HUES64 (cell line): ENCODE data around the gene PYGM.

ENCODE experiments used
- H3K27ac ChIP-seq: 2 replicates; pipeline ENCODE4 v1.7.0; 2013; ENCODE audit warnings: low read depth, low read length, inconsistent platforms
- H3K27me3 ChIP-seq: 2 replicates; pipeline ENCODE4 v1.6.1; 2013; ENCODE audit warnings: mild to moderate bottlenecking, low read length; ENCODE audit not compliant: insufficient read depth
- H3K36me3 ChIP-seq: 2 replicates; pipeline ENCODE4 v1.6.1; 2013; ENCODE audit warnings: mild to moderate bottlenecking, low read length; ENCODE audit not compliant: insufficient read depth
- H3K4me1 ChIP-seq: 2 replicates; pipeline ENCODE4 v1.6.1; 2013; ENCODE audit warnings: mild to moderate bottlenecking, low read length, moderate library complexity; ENCODE audit not compliant: insufficient read depth
- H3K4me3 ChIP-seq: 2 replicates; pipeline ENCODE4 v1.5.1; 2013; ENCODE audit warnings: mild to moderate bottlenecking, low read length, moderate library complexity
- H3K9ac ChIP-seq: 2 replicates; pipeline ENCODE4 v1.6.1; 2013; ENCODE audit warnings: mild to moderate bottlenecking, low read depth, low read length
- H3K9me3 ChIP-seq: 2 replicates; pipeline ENCODE4 v1.6.1; 2013; ENCODE audit warnings: low read depth, low read length; ENCODE audit not compliant: insufficient read depth
- WGBS: fragments of 150-250, 120-280 bp; methylation state at CpG from one replicate; pipeline ENCODE4 v1.1.7; 2013; ENCODE audit warnings: missing lambda C conversion rate; 5-methylcytosine and 5-hydroxymethylcytosine counted together

PYGM gene

DNA sequence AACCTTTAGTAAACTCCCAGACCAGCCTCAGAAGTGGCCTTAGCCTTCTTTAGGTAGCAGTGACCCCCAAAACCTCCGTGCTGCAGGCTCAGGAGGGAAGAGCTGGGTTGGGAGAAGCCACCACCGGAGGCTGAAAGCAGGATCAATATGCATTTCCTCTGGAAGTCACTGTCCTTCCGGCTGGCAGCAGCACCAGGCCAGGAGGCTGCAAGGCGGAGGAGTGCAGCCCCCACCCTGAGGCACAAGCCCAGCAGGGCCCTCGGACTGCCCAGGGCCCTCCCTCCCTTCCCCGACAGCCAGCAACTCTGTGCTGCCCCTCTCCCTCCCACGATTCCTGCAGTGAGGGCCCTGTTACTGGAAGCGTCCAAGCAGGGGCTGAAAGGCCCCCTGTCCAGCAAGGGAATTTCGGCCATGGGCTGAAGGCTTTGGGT lies 33.5 kb downstream of the PYGM start:
- no peaks in the 10 kb centered on the region for H3K36me3 ChIP-seq
- no peaks in the 10 kb centered on the region for H3K9me3 ChIP-seq
- WGBS = 24% methylated on average over 9 of the region's 9 CpGs
- H3K4me1 ChIP-seq = peaks cover 34% of the 10 kb centered on the region
- H3K27ac ChIP-seq = 0 out of 2 replicates have a peak overlapping the region, but pooled peaks have one; percentile 36
- H3K9ac ChIP-seq = no peak overlapping the region
- no peak overlapping the region for H3K4me3 ChIP-seq
- H3K27me3 ChIP-seq = peaks cover 14% of the 10 kb centered on the region

- Histone ChIP-seq H3K27ac (no peak overlapping the region), H3K4me1 (peaks cover 30% of the 10 kb centered on the region), H3K4me3 (no peak overlapping the region), H3K9me3 (no peaks in the 10 kb centered on the region), H3K9ac (no peak overlapping the region), H3K36me3 (no peaks in the 10 kb centered on the region), H3K27me3 (peaks cover 26% of the 10 kb centered on the region)
- 85% methylated on average over 7 of the region's 7 CpGs for WGBS
Measured at GRCh38 chr11:64724863-64725532, 34.8 kb downstream of the PYGM start.

GRCh38 chr11:64723907-64724862 lies 35.6 kb downstream of the PYGM start:
- Histone ChIP-seq H3K27me3 (peaks cover 29% of the 10 kb centered on the region), H3K4me3 (no peak overlapping the region), H3K27ac (no peak overlapping the region), H3K4me1 (peaks cover 26% of the 10 kb centered on the region), H3K9ac (no peak overlapping the region), H3K9me3 (no peaks in the 10 kb centered on the region), H3K36me3 (no peaks in the 10 kb centered on the region)
- WGBS = 76% methylated on average over 9 of the region's 9 CpGs

- 4% methylated on average over 66 of the region's 66 CpGs for WGBS
- peak within 1 kb of the TSS; percentile 60; the same call in 1 of the 2 replicates for H3K27ac ChIP-seq
- peaks cover 29% of the 10 kb centered on the region for H3K27me3 ChIP-seq
Measured at GRCh38 chr11:64723117-64723906, 36.5 kb downstream of the PYGM start, which contains the start of gene NRXN2. Gene NRXN2 (minus strand): TSS chr11:64723197. CDS start chr11:64713699, 9,498 bp downstream.

GRCh38 chr11:64722141-64723065 lies 37.4 kb downstream of the PYGM start:
- H3K27me3 ChIP-seq = peaks cover 30% of the 10 kb centered on the region
- H3K27ac ChIP-seq = no peak overlapping the region
- H3K9ac ChIP-seq = no peak overlapping the region
- no peaks in the 10 kb centered on the region for H3K9me3 ChIP-seq
- H3K4me3 ChIP-seq = no peak overlapping the region
- WGBS = 21% methylated on average over 22 of the region's 36 CpGs
- H3K4me1 ChIP-seq = peaks cover 26% of the 10 kb centered on the region
- no peaks in the 10 kb centered on the region for H3K36me3 ChIP-seq

More at GRCh38 chr11:64723117-64723906, 36.5 kb downstream of the PYGM start, which contains the start of gene NRXN2:
- Histone ChIP-seq H3K4me1 (peaks cover 26% of the 10 kb centered on the region), H3K9ac (peak within 1 kb of the TSS; percentile 73), H3K4me3 (peak within 1 kb of the TSS; percentile 67), H3K36me3 (no peaks in the 10 kb centered on the region), H3K9me3 (no peaks in the 10 kb centered on the region)

- peaks cover 22% of the 10 kb centered on the region for H3K4me1 ChIP-seq
- H3K9ac ChIP-seq = no peak overlapping the region
- no peak overlapping the region for H3K4me3 ChIP-seq
- 48% methylated on average over 3 of the region's 3 CpGs for WGBS
- peaks cover 37% of the 10 kb centered on the region for H3K27me3 ChIP-seq
- no peak overlapping the region for H3K27ac ChIP-seq
- H3K9me3 ChIP-seq = no peaks in the 10 kb centered on the region
- H3K36me3 ChIP-seq = no peaks in the 10 kb centered on the region
Measured at GRCh38 chr11:64721359-64721699, 38.4 kb downstream of the PYGM start.

DNA sequence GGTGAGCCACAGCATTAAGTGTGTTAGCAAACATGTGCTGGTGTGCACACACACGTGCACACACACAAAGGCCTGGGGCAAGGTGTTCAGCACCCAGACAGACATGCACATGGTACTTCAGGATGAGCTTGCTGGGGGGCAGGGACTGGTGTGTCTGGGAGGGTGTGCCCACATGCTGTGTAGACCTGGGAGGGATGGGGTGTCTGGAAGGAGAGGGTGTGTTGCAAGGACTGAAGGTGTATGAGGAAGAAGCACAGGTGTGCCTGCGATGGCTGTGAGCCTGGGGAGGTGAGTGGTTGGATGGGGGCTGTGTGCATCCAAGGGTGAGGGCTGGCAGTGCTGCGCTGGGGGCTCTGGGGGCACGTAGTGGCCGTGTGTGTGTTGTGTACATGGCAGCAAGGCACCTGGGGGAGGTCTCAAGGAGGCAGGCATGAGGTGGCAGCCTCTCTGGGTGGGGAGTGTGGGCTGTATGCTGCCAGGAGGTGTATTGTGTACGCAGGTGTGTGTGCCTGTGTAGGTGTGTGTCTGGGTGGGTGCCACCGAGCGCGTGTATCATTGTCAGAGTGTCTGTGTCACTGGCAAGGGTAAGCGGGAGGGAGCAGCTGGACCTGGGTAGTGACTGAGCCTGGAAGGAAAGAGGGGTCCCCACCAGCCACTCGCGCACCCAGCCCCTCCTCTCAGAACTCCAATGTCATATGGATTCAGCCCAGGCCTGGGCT lies 39.0 kb downstream of the PYGM start:
- Histone ChIP-seq H3K4me3 (no peak overlapping the region), H3K9ac (no peak overlapping the region), H3K9me3 (no peaks in the 10 kb centered on the region), H3K4me1 (peaks cover 16% of the 10 kb centered on the region), H3K27me3 (peaks cover 39% of the 10 kb centered on the region), H3K27ac (no peak overlapping the region), H3K36me3 (no peaks in the 10 kb centered on the region)
- WGBS = 85% methylated on average over 12 of the region's 12 CpGs

DNA sequence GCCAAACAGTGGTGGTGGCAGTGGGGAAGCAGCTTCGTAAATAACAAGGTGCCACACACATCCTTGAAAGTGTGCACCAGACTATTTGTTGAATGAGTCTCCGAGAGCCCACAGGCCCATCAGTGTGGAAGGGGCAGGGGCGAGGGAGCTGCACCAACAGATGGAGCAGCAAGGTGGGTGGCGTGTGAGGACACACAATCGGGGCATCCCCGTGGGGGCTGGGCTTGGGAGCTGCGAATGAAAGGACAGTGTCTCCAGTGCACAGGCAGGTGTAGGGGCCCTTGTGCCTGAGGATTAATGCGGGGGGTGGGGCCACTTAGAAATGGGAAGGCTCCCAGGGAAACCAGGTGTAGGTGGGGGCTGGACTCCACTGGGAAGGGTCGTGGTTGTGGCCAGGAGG lies 39.6 kb downstream of the PYGM start:
- Histone ChIP-seq H3K4me3 (no peak overlapping the region), H3K9ac (no peak overlapping the region), H3K36me3 (no peaks in the 10 kb centered on the region), H3K27me3 (peaks cover 45% of the 10 kb centered on the region), H3K27ac (no peak overlapping the region), H3K4me1 (peaks cover 12% of the 10 kb centered on the region), H3K9me3 (no peaks in the 10 kb centered on the region)
- 77% methylated on average over 9 of the region's 9 CpGs for WGBS

- no peak overlapping the region for H3K4me3 ChIP-seq
- WGBS = 89% methylated on average over 10 of the region's 10 CpGs
- no peaks in the 10 kb centered on the region for H3K36me3 ChIP-seq
- H3K9ac ChIP-seq = no peak overlapping the region
- peaks cover 53% of the 10 kb centered on the region for H3K27me3 ChIP-seq
- peaks cover 7% of the 10 kb centered on the region for H3K4me1 ChIP-seq
- H3K9me3 ChIP-seq = no peaks in the 10 kb centered on the region
- H3K27ac ChIP-seq = no peak overlapping the region
Measured at GRCh38 chr11:64719406-64719805, 40.4 kb downstream of the PYGM start.

DNA sequence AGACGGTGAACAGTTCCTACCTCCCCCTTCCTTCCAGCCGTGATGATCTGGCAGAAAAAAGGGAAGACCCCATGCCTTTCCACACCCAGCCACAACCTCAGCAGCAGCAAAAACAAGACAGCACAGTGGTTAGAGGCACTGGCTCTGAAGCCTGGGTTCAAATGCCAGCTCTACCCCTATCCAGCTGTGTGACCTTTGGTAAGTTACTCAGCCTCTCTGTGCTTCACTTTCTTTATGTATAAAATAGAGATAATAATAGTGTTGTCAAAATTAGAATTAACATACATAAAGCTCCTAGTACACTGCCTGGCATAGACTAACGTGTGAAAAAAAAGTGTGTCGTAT lies 41.0 kb downstream of the PYGM start:
- Histone ChIP-seq H3K27me3 (peaks cover 60% of the 10 kb centered on the region), H3K4me1 (peaks cover under 1% of the 10 kb centered on the region; the same call in 1 of the 2 replicates), H3K9ac (no peak overlapping the region)

More for the DNA sequence above, 41.0 kb downstream of the PYGM start:
- WGBS = 72% methylated on average over 2 of the region's 4 CpGs
- Histone ChIP-seq H3K27ac (no peak overlapping the region), H3K36me3 (no peaks in the 10 kb centered on the region), H3K9me3 (no peaks in the 10 kb centered on the region), H3K4me3 (no peak overlapping the region)
